ENCODE measurements around the gene KCNJ9. TPM values are rescaled to one million over a fixed set of nuclear protein-coding genes. Genes with fewer than 3 reads are reported as not detected.

Gene KCNJ9
- total and polyA plus RNA-seq, 2 of the 4 experiments (the other 2 are of a cell fraction) = not detected

DNA sequence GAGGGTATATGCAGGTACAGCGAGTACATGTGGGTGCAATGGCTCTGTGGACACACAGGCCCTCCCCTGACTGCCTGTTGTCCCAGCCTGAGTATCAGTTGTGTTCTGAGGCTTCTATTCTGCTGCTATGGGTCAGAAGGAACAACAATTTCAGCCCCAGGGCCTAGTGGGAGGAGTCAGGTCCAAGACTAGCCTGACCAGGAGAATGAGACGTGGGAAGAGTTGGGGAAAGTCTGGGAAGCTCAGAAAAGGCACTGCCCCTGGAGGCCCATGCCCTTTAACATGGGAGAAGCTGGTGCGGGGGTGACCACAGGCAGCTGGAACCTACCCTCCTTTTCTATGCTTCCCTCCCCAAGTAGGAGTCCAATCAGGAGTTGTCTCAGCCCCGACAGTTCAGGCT lies 9.4 kb downstream of the KCNJ9 start:
- ChIA-PET POLR2A (ENCODE audit: unreplicated experiment) (no interaction called here), CTCF (no interaction called here)
- H2BK120ac ChIP-seq (ENCODE audit: low read depth, low read length) = no peak overlapping the region
- no peak overlapping the region for H3K23ac ChIP-seq (ENCODE audit: low read depth, low read length)
- no peak for DNase-seq
- H3K27me3 ChIP-seq (ENCODE audit: control insufficient read depth, insufficient read depth, low read length) = no peaks in the 10 kb centered on the region
- H3K36me3 ChIP-seq (ENCODE audit: control insufficient read depth, insufficient read depth, low read length) = peaks cover 8% of the 10 kb centered on the region
- no peak overlapping the region for H2AFZ ChIP-seq (replicated peaks; ENCODE audit: low read length, poor library complexity)
- no peak for ATAC-seq (ENCODE audit: low read depth)
- 0 out of 2 replicates have a peak, but pooled peaks cover 5% of the 10 kb centered on the region for H4K20me1 ChIP-seq (ENCODE audit: insufficient read depth, low read length)
- H2BK5ac ChIP-seq (ENCODE audit: low read depth, low read length, poor library complexity, severe bottlenecking) = no peak overlapping the region
- no peaks in the 10 kb centered on the region for H3K9me1 ChIP-seq (ENCODE audit: insufficient read depth, low read length)
- TF ChIP-seq CHD1 (IDR thresholded peaks at IDR 0.05; ENCODE audit: low read depth, low read length) = no peak
- TF ChIP-seq MAFK (IDR thresholded peaks at IDR 0.05; ENCODE audit: low read depth, low read length) = no peak
- TF ChIP-seq NFE2L2 (IDR thresholded peaks at IDR 0.05; ENCODE audit: low read depth, low read length) = no peak
- TF ChIP-seq RCOR1 (IDR thresholded peaks at IDR 0.05; ENCODE audit: insufficient replicate concordance, low read length) = no peak
- TF ChIP-seq BHLHE40 (IDR thresholded peaks at IDR 0.05; ENCODE audit: low read depth, low read length) = no peak
- no peak for TF ChIP-seq RAD21 (IDR thresholded peaks at IDR 0.05; ENCODE audit: low read length)
- TF ChIP-seq SMC3 (IDR thresholded peaks at IDR 0.05; ENCODE audit: low read depth, low read length) = no peak
- TF ChIP-seq, protein P1, sequence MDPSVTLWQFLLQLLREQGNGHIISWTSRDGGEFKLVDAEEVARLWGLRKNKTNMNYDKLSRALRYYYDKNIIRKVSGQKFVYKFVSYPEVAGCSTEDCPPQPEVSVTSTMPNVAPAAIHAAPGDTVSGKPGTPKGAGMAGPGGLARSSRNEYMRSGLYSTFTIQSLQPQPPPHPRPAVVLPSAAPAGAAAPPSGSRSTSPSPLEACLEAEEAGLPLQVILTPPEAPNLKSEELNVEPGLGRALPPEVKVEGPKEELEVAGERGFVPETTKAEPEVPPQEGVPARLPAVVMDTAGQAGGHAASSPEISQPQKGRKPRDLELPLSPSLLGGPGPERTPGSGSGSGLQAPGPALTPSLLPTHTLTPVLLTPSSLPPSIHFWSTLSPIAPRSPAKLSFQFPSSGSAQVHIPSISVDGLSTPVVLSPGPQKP (IDR thresholded peaks at IDR 0.05; ENCODE audit: borderline replicate concordance, low read depth, low read length) = no peak
- no peak for TF ChIP-seq CEBPB (IDR thresholded peaks at IDR 0.05; ENCODE audit: low read depth, low read length)
- TF ChIP-seq FOS (IDR thresholded peaks at IDR 0.05; ENCODE audit: low read depth, low read length) = no peak
- no peak for TF ChIP-seq POLR2A (IDR thresholded peaks at IDR 0.05; ENCODE audit: low read depth, low read length)
- no peak for TF ChIP-seq MAZ (IDR thresholded peaks at IDR 0.05; ENCODE audit: borderline replicate concordance, low read depth, low read length)
- TF ChIP-seq, protein P2, sequence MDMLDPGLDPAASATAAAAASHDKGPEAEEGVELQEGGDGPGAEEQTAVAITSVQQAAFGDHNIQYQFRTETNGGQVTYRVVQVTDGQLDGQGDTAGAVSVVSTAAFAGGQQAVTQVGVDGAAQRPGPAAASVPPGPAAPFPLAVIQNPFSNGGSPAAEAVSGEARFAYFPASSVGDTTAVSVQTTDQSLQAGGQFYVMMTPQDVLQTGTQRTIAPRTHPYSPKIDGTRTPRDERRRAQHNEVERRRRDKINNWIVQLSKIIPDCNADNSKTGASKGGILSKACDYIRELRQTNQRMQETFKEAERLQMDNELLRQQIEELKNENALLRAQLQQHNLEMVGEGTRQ (IDR thresholded peaks at IDR 0.05; ENCODE audit: low read depth, low read length) = no peak
- TF ChIP-seq, protein P3, sequence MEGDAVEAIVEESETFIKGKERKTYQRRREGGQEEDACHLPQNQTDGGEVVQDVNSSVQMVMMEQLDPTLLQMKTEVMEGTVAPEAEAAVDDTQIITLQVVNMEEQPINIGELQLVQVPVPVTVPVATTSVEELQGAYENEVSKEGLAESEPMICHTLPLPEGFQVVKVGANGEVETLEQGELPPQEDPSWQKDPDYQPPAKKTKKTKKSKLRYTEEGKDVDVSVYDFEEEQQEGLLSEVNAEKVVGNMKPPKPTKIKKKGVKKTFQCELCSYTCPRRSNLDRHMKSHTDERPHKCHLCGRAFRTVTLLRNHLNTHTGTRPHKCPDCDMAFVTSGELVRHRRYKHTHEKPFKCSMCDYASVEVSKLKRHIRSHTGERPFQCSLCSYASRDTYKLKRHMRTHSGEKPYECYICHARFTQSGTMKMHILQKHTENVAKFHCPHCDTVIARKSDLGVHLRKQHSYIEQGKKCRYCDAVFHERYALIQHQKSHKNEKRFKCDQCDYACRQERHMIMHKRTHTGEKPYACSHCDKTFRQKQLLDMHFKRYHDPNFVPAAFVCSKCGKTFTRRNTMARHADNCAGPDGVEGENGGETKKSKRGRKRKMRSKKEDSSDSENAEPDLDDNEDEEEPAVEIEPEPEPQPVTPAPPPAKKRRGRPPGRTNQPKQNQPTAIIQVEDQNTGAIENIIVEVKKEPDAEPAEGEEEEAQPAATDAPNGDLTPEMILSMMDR (conservative IDR thresholded peaks at IDR 0.05; ENCODE audit: low read depth, low read length) = no peak
- no peak for TF ChIP-seq MXI1 (IDR thresholded peaks at IDR 0.05; ENCODE audit: borderline replicate concordance, low read depth, low read length)
- no peak overlapping the region for H3K9ac ChIP-seq (ENCODE audit: low read depth, low read length)
- intact Hi-C loops (cut with micrococcal nuclease) (no loop called here), in situ Hi-C loops (cut with MboI; ENCODE audit: low sequenced_read_pairs) (loop anchor here (10.0 kb wide), 1 partner anchor 264 kb away; no protein-coding TSS in a partner anchor), dilution Hi-C loops (cut with HindIII; ENCODE audit: low sequenced_read_pairs, unreplicated experiment) (no loop called here)
- H3K4me1 ChIP-seq (ENCODE audit: control insufficient read depth, insufficient read depth, low read length) = no peaks in the 10 kb centered on the region
- H3K79me1 ChIP-seq (ENCODE audit: low read depth in 1 of 2, low read length in 2 of 2) = 0 out of 4 replicates have a peak, but pooled peaks cover 0 to 6% of the 10 kb centered on the region in 2 experiments
- no peak overlapping the region for H3K27ac ChIP-seq (ENCODE audit: insufficient read depth, low read length)
- no peaks in the 10 kb centered on the region for H3K9me3 ChIP-seq (ENCODE audit: control insufficient read depth, insufficient read depth, low read length)
- H3K4ac ChIP-seq (ENCODE audit: low read depth, low read length) = no peak overlapping the region
- H4K8ac ChIP-seq (ENCODE audit: low read depth in 2 of 2, low read length in 2 of 2) = no peak overlapping the region
- H2BK20ac ChIP-seq (ENCODE audit: low read depth, low read length) = no peak overlapping the region
- H4K5ac ChIP-seq (ENCODE audit: low read depth, low read length) = no peak overlapping the region
- BruUV-seq (replicated peaks) = no TSS peak
- no CpG with 5 or more reads among the region's 4 CpGs for WGBS, 2 experiments (ENCODE audit: extremely low coverage in 2 of 2, insufficient read length in 1 of 2)
- no peak overlapping the region for H2AK5ac ChIP-seq (ENCODE audit: low read depth, low read length)
- no peak overlapping the region for H4K91ac ChIP-seq (ENCODE audit: insufficient read depth, low read depth, low read length)
- H3K56ac ChIP-seq (ENCODE audit: extremely low read depth, insufficient read depth, low read length) = no peak overlapping the region
- H2BK15ac ChIP-seq (ENCODE audit: low read depth, low read length) = no peak overlapping the region
- H3K4me3 ChIP-seq (ENCODE audit: insufficient read depth, low read depth, low read length) = no peak overlapping the region
- no peak overlapping the region for H3K14ac ChIP-seq (replicated peaks; ENCODE audit: low read depth, low read length)
- no peak overlapping the region for H2AK9ac ChIP-seq (replicated peaks; ENCODE audit: low read depth, low read length, poor library complexity)
- no peak overlapping the region for H3K4me2 ChIP-seq (ENCODE audit: low read depth, low read length)
- H3K18ac ChIP-seq (ENCODE audit: low read depth, low read length) = no peak overlapping the region

All from IMR-90 (cell line).